BLaER1 (cell line): ENCODE results near the gene GLYR1.

Source experiments
- H3K27ac ChIP-seq: shearing (Covaris generic); formaldehyde crosslinking; 2 replicates; pipeline ENCODE4 v1.8.1; 2022
- H3K27me3 ChIP-seq: shearing (Covaris generic); formaldehyde crosslinking; 2 replicates; pipeline ENCODE4 v1.8.1; 2022
- H3K36me3 ChIP-seq: shearing (Covaris generic); formaldehyde crosslinking; 2 replicates; pipeline ENCODE4 v1.8.1; 2022
- H3K4me1 ChIP-seq: shearing (Covaris generic); formaldehyde crosslinking; 2 replicates; pipeline ENCODE4 v1.8.1; 2022
- H3K4me2 ChIP-seq: shearing (Covaris generic); formaldehyde crosslinking; 2 replicates; pipeline ENCODE4 v1.8.1; 2022
- H3K4me3 ChIP-seq: shearing (Covaris generic); formaldehyde crosslinking; 2 replicates; pipeline ENCODE4 v1.8.1; 2022
- H3K9ac ChIP-seq: shearing (Covaris generic); formaldehyde crosslinking; 2 replicates; pipeline ENCODE4 v1.8.1; 2022
- H3K9me3 ChIP-seq: shearing (Covaris generic); formaldehyde crosslinking; 2 replicates; pipeline ENCODE4 v1.8.1; 2022
- H4K20me1 ChIP-seq: shearing (Covaris generic); formaldehyde crosslinking; 2 replicates; pipeline ENCODE4 v1.8.1; 2022
- Cebpa-rat ChIP-seq: shearing (Covaris generic); IDR thresholded peaks from 2 replicates; pipeline ENCODE4 v1.8.1; 2022

Gene GLYR1

GRCh38 chr16:4832698-4833343 is 14.3 kb downstream of the GLYR1 start:
- H3K4me1 ChIP-seq = peaks cover 14% of the 10 kb centered on the region
- peaks cover 75% of the 10 kb centered on the region for H4K20me1 ChIP-seq
- H3K36me3 ChIP-seq = peaks cover 100% of the 10 kb centered on the region
- no peak for TF ChIP-seq Cebpa-rat
- H3K4me2 ChIP-seq = 0 out of 2 replicates have a peak overlapping the region, but pooled peaks have one; percentile 10
- no peaks in the 10 kb centered on the region for H3K9me3 ChIP-seq
- H3K27ac ChIP-seq = no peak overlapping the region
- no peak overlapping the region for H3K9ac ChIP-seq
- no peak overlapping the region for H3K4me3 ChIP-seq
- no peaks in the 10 kb centered on the region for H3K27me3 ChIP-seq

- no peak overlapping the region for H3K4me2 ChIP-seq
- peaks cover 100% of the 10 kb centered on the region for H3K36me3 ChIP-seq
These were observed 15.5 kb downstream of the GLYR1 start for GRCh38 chr16:4831616-4832015.

GRCh38 chr16:4830408-4830807 is 16.7 kb downstream of the GLYR1 start:
- H3K4me2 ChIP-seq = no peak overlapping the region
- H3K4me3 ChIP-seq = no peak overlapping the region
- peaks cover 100% of the 10 kb centered on the region for H3K36me3 ChIP-seq
- peaks cover 14% of the 10 kb centered on the region for H3K4me1 ChIP-seq
- H3K27me3 ChIP-seq = no peaks in the 10 kb centered on the region
- H3K9me3 ChIP-seq = no peaks in the 10 kb centered on the region
- H4K20me1 ChIP-seq = peaks cover 75% of the 10 kb centered on the region
- no peak for TF ChIP-seq Cebpa-rat
- H3K9ac ChIP-seq = no peak overlapping the region
- H3K27ac ChIP-seq = no peak overlapping the region

More at GRCh38 chr16:4831616-4832015, 15.5 kb downstream of the GLYR1 start:
- Histone ChIP-seq H3K27ac (no peak overlapping the region), H3K4me3 (no peak overlapping the region), H3K9ac (no peak overlapping the region), H3K9me3 (no peaks in the 10 kb centered on the region), H3K4me1 (peaks cover 14% of the 10 kb centered on the region), H3K27me3 (no peaks in the 10 kb centered on the region), H4K20me1 (peaks cover 77% of the 10 kb centered on the region)
- no peak for TF ChIP-seq Cebpa-rat

- Histone ChIP-seq H3K9ac (no peak overlapping the region), H3K4me3 (no peak overlapping the region), H3K9me3 (no peaks in the 10 kb centered on the region), H3K36me3 (peaks cover 100% of the 10 kb centered on the region), H3K27ac (no peak overlapping the region), H3K27me3 (no peaks in the 10 kb centered on the region), H3K4me1 (peaks cover 9% of the 10 kb centered on the region), H3K4me2 (no peak overlapping the region), H4K20me1 (peaks cover 74% of the 10 kb centered on the region)
- TF ChIP-seq Cebpa-rat = no peak
These were observed 18.3 kb downstream of the GLYR1 start for GRCh38 chr16:4828567-4829321.

GRCh38 chr16:4826980-4827379 is 20.1 kb downstream of the GLYR1 start:
- no peaks in the 10 kb centered on the region for H3K27me3 ChIP-seq
- H3K36me3 ChIP-seq = peaks cover 100% of the 10 kb centered on the region

GRCh38 chr16:4826526-4826925 is 20.6 kb downstream of the GLYR1 start:
- H3K36me3 ChIP-seq = peaks cover 100% of the 10 kb centered on the region
- peaks cover 60% of the 10 kb centered on the region for H4K20me1 ChIP-seq
- no peaks in the 10 kb centered on the region for H3K9me3 ChIP-seq
- H3K4me3 ChIP-seq = no peak overlapping the region
- H3K27me3 ChIP-seq = no peaks in the 10 kb centered on the region
- H3K4me2 ChIP-seq = no peak overlapping the region
- no peak overlapping the region for H3K27ac ChIP-seq
- H3K9ac ChIP-seq = no peak overlapping the region
- no peak for TF ChIP-seq Cebpa-rat
- peaks cover 7% of the 10 kb centered on the region for H3K4me1 ChIP-seq

More at GRCh38 chr16:4826980-4827379, 20.1 kb downstream of the GLYR1 start:
- H4K20me1 ChIP-seq = peaks cover 60% of the 10 kb centered on the region
- no peak overlapping the region for H3K4me3 ChIP-seq
- no peak for TF ChIP-seq Cebpa-rat
- H3K27ac ChIP-seq = no peak overlapping the region
- H3K9me3 ChIP-seq = no peaks in the 10 kb centered on the region
- no peak overlapping the region for H3K9ac ChIP-seq
- H3K4me2 ChIP-seq = no peak overlapping the region
- peaks cover 2% of the 10 kb centered on the region for H3K4me1 ChIP-seq

GRCh38 chr16:4825196-4825595 is 21.9 kb downstream of the GLYR1 start:
- no peaks in the 10 kb centered on the region for H3K9me3 ChIP-seq
- no peak for TF ChIP-seq Cebpa-rat
- H3K27me3 ChIP-seq = no peaks in the 10 kb centered on the region
- H4K20me1 ChIP-seq = peaks cover 65% of the 10 kb centered on the region
- H3K4me2 ChIP-seq = no peak overlapping the region
- no peak overlapping the region for H3K9ac ChIP-seq
- H3K36me3 ChIP-seq = peaks cover 100% of the 10 kb centered on the region
- H3K27ac ChIP-seq = no peak overlapping the region
- H3K4me1 ChIP-seq = peaks cover 14% of the 10 kb centered on the region
- H3K4me3 ChIP-seq = no peak overlapping the region

GRCh38 chr16:4820652-4821051 is 26.4 kb downstream of the GLYR1 start:
- H3K27me3 ChIP-seq = no peaks in the 10 kb centered on the region
- peaks cover 100% of the 10 kb centered on the region for H3K36me3 ChIP-seq
- peaks cover 41% of the 10 kb centered on the region for H4K20me1 ChIP-seq
- no peak for TF ChIP-seq Cebpa-rat
- H3K4me3 ChIP-seq = no peak overlapping the region
- peaks cover 14% of the 10 kb centered on the region for H3K4me1 ChIP-seq
- H3K4me2 ChIP-seq = no peak overlapping the region
- H3K27ac ChIP-seq = no peak overlapping the region
- no peak overlapping the region for H3K9ac ChIP-seq
- H3K9me3 ChIP-seq = no peaks in the 10 kb centered on the region

- H3K27me3 ChIP-seq = no peaks in the 10 kb centered on the region
These were observed 32.4 kb downstream of the GLYR1 start for GRCh38 chr16:4814542-4815173.

GRCh38 chr16:4814046-4814445 is 33.0 kb downstream of the GLYR1 start:
- Histone ChIP-seq H3K4me3 (no peak overlapping the region), H3K27me3 (no peaks in the 10 kb centered on the region), H3K9ac (no peak overlapping the region), H3K9me3 (no peaks in the 10 kb centered on the region), H3K36me3 (peaks cover 99% of the 10 kb centered on the region), H4K20me1 (peaks cover 23% of the 10 kb centered on the region), H3K4me1 (no peaks in the 10 kb centered on the region), H3K27ac (no peak overlapping the region), H3K4me2 (no peak overlapping the region)
- no peak for TF ChIP-seq Cebpa-rat

More at GRCh38 chr16:4814542-4815173, 32.4 kb downstream of the GLYR1 start:
- TF ChIP-seq Cebpa-rat = no peak
- Histone ChIP-seq H3K27ac (no peak overlapping the region), H4K20me1 (peaks cover 29% of the 10 kb centered on the region), H3K4me3 (no peak overlapping the region), H3K36me3 (peaks cover 99% of the 10 kb centered on the region), H3K9ac (no peak overlapping the region), H3K4me1 (no peaks in the 10 kb centered on the region), H3K9me3 (no peaks in the 10 kb centered on the region), H3K4me2 (no peak overlapping the region)
